ENCODE data around the gene ROBO1. TPM values are rescaled to one million over a fixed set of nuclear protein-coding genes. Genes with fewer than 3 reads are reported as not detected.

Gene ROBO1
- total and polyA plus RNA-seq, 2 experiments from 2014 or later: 18.8 to 31.9 TPM

DNA sequence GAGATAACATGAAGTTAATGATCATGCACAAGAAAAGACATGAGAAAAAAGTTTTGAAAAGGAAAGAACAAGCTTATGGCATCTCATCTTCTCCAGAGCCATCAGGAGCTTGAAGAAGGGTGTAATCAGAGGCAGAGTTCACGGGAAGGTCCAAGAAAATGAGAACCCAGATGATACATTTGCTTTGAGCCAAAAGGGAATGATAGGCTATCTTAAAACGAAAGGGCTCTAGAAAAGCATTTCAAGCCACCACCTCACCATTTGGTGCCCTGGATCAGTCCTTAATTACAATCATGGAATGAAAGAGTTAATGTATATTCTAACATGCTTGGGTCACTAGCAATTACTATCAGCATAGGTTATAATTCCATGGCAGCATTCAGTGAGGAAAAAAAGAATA, 781.8 kb downstream of the ROBO1 start:
- no peak overlapping the region for H2AFZ ChIP-seq
- DNase-seq: no peak
- no peaks in the 10 kb centered on the region for H3K9me2 ChIP-seq (ENCODE audit: insufficient read depth)
- no peak overlapping the region for H3K4me2 ChIP-seq (ENCODE audit: unreplicated experiment)
- no peaks in the 10 kb centered on the region for H3K27me3 ChIP-seq (replicated peaks; ENCODE audit: insufficient read depth)
- no peak overlapping the region for H3K4me3 ChIP-seq
- H4K20me1 ChIP-seq (ENCODE audit: insufficient read depth): no peaks in the 10 kb centered on the region
- 77 to 82% methylated on average over 2 of the region's 2 CpGs for WGBS, 2 experiments (ENCODE audit: low coverage in 1 of 2, low lambda C conversion rate in 2 of 2, missing lambda C conversion rate in 2 of 2)
- no peaks in the 10 kb centered on the region for H3K36me3 ChIP-seq (ENCODE audit: low read depth)
- H3K79me2 ChIP-seq (ENCODE audit: insufficient read depth): peaks cover 10% of the 10 kb centered on the region; the same call in 1 of the 2 replicates
- in situ Hi-C loops (cut with MboI): no loop called here
- TF ChIP-seq EZH2phosphoT487 (IDR thresholded peaks at IDR 0.05; ENCODE audit: insufficient read depth, low read depth): no peak
- no peak for TF ChIP-seq EZH2 (IDR thresholded peaks at IDR 0.05; ENCODE audit: insufficient read depth, poor library complexity, severe bottlenecking)
- no peak overlapping the region for H3K9ac ChIP-seq
- no peak overlapping the region for H3K27ac ChIP-seq
- H3K9me3 ChIP-seq (ENCODE audit: low read depth): no peaks in the 10 kb centered on the region
- H3F3A ChIP-seq (ENCODE audit: insufficient read depth): no peaks in the 10 kb centered on the region
- 0 out of 2 replicates have a peak, but pooled peaks cover 6% of the 10 kb centered on the region for H3K4me1 ChIP-seq (ENCODE audit: insufficient read depth)

DNA sequence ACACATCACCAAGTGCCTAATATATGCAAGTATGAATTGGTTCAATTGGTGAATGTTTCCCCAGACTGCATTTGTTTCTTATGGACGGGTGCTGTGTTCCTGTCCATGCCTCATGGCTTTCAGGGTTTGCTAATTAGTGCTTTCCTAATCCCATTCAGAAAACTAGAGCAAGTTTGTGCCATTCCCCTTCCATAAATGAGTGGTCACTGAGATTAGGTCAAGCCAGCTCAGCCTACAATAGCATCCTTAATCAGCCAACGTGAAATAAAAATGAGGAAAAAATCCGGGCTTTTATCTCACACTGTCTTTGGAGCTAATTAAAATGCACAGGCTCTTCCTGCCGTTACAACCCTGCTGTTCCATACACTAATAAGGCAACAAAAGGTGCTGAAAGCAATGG, 788.8 kb downstream of the ROBO1 start:
- no peaks in the 10 kb centered on the region for H3K36me3 ChIP-seq (ENCODE audit: low read depth)
- no peaks in the 10 kb centered on the region for H3K27me3 ChIP-seq (replicated peaks; ENCODE audit: insufficient read depth)
- TF ChIP-seq EZH2 (IDR thresholded peaks at IDR 0.05; ENCODE audit: insufficient read depth, poor library complexity, severe bottlenecking): no peak
- TF ChIP-seq EZH2phosphoT487 (IDR thresholded peaks at IDR 0.05; ENCODE audit: insufficient read depth, low read depth): no peak
- H3K4me1 ChIP-seq (ENCODE audit: insufficient read depth): peaks cover 38% of the 10 kb centered on the region
- H2AFZ ChIP-seq: peak overlapping the region; percentile 53
- in situ Hi-C loops (cut with MboI): no loop called here
- no peaks in the 10 kb centered on the region for H3K9me3 ChIP-seq (ENCODE audit: low read depth)
- WGBS, 2 experiments (ENCODE audit: low coverage in 1 of 2, low lambda C conversion rate in 2 of 2, missing lambda C conversion rate in 2 of 2): 13 to 18% methylated on average over 4 of the region's 4 CpGs
- peak overlapping the region; percentile 8; the same call in 1 of the 2 replicates for H3K4me3 ChIP-seq
- DNase-seq: peak; percentile 13
- H3K79me2 ChIP-seq (ENCODE audit: insufficient read depth): peaks cover 43% of the 10 kb centered on the region
- H3K4me2 ChIP-seq (ENCODE audit: unreplicated experiment): peak overlapping the region; percentile 5
- H3F3A ChIP-seq (ENCODE audit: insufficient read depth): peaks cover 12% of the 10 kb centered on the region; the same call in 1 of the 2 replicates
- H3K9me2 ChIP-seq (ENCODE audit: insufficient read depth): no peaks in the 10 kb centered on the region
- no peak overlapping the region for H3K27ac ChIP-seq
- H4K20me1 ChIP-seq (ENCODE audit: insufficient read depth): no peaks in the 10 kb centered on the region
- H3K9ac ChIP-seq: no peak overlapping the region; the same call in 1 of the 2 replicates

DNA sequence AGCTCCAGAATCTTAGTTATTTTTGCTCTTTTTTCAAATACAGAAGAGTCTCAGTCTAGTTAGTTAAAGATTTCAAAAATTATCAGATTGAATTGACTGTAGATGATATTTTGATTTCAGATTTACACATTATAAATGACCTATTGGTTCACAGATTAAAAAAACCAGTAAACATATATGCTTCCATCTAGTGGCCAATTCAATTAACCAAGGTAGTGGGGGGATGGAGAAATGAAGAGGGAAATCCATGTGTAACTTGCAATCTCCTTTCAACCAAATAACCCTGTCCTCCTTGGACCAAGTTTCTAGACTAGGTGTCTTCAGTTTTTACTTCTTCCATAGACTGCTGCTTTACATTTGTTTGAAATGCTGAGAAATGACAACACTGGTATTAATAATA, 789.8 kb downstream of the ROBO1 start:
- H3K27me3 ChIP-seq (replicated peaks; ENCODE audit: insufficient read depth): no peaks in the 10 kb centered on the region
- no peaks in the 10 kb centered on the region for H3K9me3 ChIP-seq (ENCODE audit: low read depth)
- TF ChIP-seq EZH2phosphoT487 (IDR thresholded peaks at IDR 0.05; ENCODE audit: insufficient read depth, low read depth) (no peak), EZH2 (IDR thresholded peaks at IDR 0.05; ENCODE audit: insufficient read depth, poor library complexity, severe bottlenecking) (no peak)
- in situ Hi-C loops (cut with MboI): no loop called here
- peaks cover 46% of the 10 kb centered on the region for H3K4me1 ChIP-seq (ENCODE audit: insufficient read depth)
- DNase-seq: peak; percentile 51
- H3K4me3 ChIP-seq: no peak overlapping the region
- H4K20me1 ChIP-seq (ENCODE audit: insufficient read depth): no peaks in the 10 kb centered on the region
- peaks cover 16% of the 10 kb centered on the region; the same call in 1 of the 2 replicates for H3F3A ChIP-seq (ENCODE audit: insufficient read depth)
- H3K27ac ChIP-seq: no peak overlapping the region
- peak overlapping the region; percentile 77 for H3K4me2 ChIP-seq (ENCODE audit: unreplicated experiment)
- H2AFZ ChIP-seq: no peak overlapping the region
- no peak overlapping the region for H3K9ac ChIP-seq
- H3K36me3 ChIP-seq (ENCODE audit: low read depth): no peaks in the 10 kb centered on the region
- peaks cover 36% of the 10 kb centered on the region for H3K79me2 ChIP-seq (ENCODE audit: insufficient read depth)
- no peaks in the 10 kb centered on the region for H3K9me2 ChIP-seq (ENCODE audit: insufficient read depth)

DNA sequence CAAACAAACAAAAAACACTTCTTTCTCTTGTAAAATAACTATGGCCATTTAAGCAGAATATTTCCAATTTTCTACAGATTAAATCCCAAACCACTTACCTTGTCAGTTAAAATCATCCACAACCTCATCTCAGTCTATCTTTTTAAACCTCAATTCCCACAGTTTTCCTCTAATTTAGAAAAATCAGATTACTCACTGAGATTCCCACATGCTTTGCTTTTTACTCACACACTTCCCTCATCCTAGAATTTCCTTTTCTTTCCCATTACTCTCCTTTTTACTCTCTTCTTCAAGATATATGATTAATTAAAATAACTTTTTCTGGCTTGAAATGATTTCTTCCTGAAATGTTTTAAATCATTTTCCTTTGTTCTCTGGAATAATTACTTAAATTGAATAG, 790.7 kb downstream of the ROBO1 start:
- DNase-seq: peak; percentile 34
- no peak overlapping the region for H3K27ac ChIP-seq
- H3K79me2 ChIP-seq (ENCODE audit: insufficient read depth): peaks cover 40% of the 10 kb centered on the region
- H3K9ac ChIP-seq: peak overlapping the region; percentile 32; the same call in 1 of the 2 replicates
- H3K4me1 ChIP-seq (ENCODE audit: insufficient read depth): peaks cover 47% of the 10 kb centered on the region
- H3K9me2 ChIP-seq (ENCODE audit: insufficient read depth): no peaks in the 10 kb centered on the region
- no peaks in the 10 kb centered on the region for H3K27me3 ChIP-seq (replicated peaks; ENCODE audit: insufficient read depth)
- no peaks in the 10 kb centered on the region for H3K36me3 ChIP-seq (ENCODE audit: low read depth)
- peak overlapping the region; percentile 77 for H3K4me2 ChIP-seq (ENCODE audit: unreplicated experiment)
- H3F3A ChIP-seq (ENCODE audit: insufficient read depth): peaks cover 16% of the 10 kb centered on the region; the same call in 1 of the 2 replicates
- in situ Hi-C loops (cut with MboI): no loop called here
- H4K20me1 ChIP-seq (ENCODE audit: insufficient read depth): no peaks in the 10 kb centered on the region
- TF ChIP-seq EZH2 (IDR thresholded peaks at IDR 0.05; ENCODE audit: insufficient read depth, poor library complexity, severe bottlenecking): no peak
- no peak for TF ChIP-seq EZH2phosphoT487 (IDR thresholded peaks at IDR 0.05; ENCODE audit: insufficient read depth, low read depth)
- no peaks in the 10 kb centered on the region for H3K9me3 ChIP-seq (ENCODE audit: low read depth)
- no peak overlapping the region for H2AFZ ChIP-seq
- H3K4me3 ChIP-seq: 0 out of 2 replicates have a peak overlapping the region, but pooled peaks have one; percentile 5

DNA sequence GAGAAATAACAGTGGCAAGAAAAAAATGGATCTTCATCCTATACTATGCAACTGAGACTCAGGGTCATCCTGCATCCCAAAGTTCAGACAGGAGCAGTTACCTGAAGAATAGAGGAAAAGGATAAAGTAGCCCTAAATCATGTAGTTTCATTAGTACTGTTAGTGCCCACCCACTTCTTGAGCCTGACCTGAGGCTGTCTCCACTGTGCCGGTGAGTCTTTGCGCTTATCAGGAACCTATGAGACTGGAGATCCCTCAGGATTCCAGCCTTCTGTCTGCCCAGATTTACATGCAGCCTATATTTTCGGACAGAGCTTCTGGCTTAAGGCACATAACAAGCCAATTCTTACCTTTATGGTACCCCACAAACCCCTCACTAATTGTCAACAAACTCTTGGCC, 791.6 kb downstream of the ROBO1 start:
- Histone ChIP-seq H4K20me1 (ENCODE audit: insufficient read depth) (no peaks in the 10 kb centered on the region), H3K27me3 (replicated peaks; ENCODE audit: insufficient read depth) (no peaks in the 10 kb centered on the region), H3K4me2 (ENCODE audit: unreplicated experiment) (no peak overlapping the region), H3K4me1 (ENCODE audit: insufficient read depth) (peaks cover 47% of the 10 kb centered on the region), H3K36me3 (ENCODE audit: low read depth) (no peaks in the 10 kb centered on the region), H3K9me2 (ENCODE audit: insufficient read depth) (no peaks in the 10 kb centered on the region), H3K9me3 (ENCODE audit: low read depth) (no peaks in the 10 kb centered on the region), H2AFZ (no peak overlapping the region), H3K9ac (no peak overlapping the region), H3F3A (ENCODE audit: insufficient read depth) (peaks cover 16% of the 10 kb centered on the region; the same call in 1 of the 2 replicates), H3K4me3 (no peak overlapping the region), H3K27ac (no peak overlapping the region), H3K79me2 (ENCODE audit: insufficient read depth) (peaks cover 49% of the 10 kb centered on the region)
- 94 to 100% methylated on average over 3 of the region's 3 CpGs for WGBS, 2 experiments (ENCODE audit: low coverage in 1 of 2, low lambda C conversion rate in 2 of 2, missing lambda C conversion rate in 2 of 2)
- TF ChIP-seq EZH2 (IDR thresholded peaks at IDR 0.05; ENCODE audit: insufficient read depth, poor library complexity, severe bottlenecking): no peak
- no peak for TF ChIP-seq EZH2phosphoT487 (IDR thresholded peaks at IDR 0.05; ENCODE audit: insufficient read depth, low read depth)
- in situ Hi-C loops (cut with MboI): no loop called here
- no peak for DNase-seq
